Measurements from ENCODE around the gene KIAA0319L.
"Not testable (repeated sequence)": the region's sequence is repeated elsewhere in the genome, so short reads cannot be mapped to it uniquely, and the experiment has no call there.

DNA sequence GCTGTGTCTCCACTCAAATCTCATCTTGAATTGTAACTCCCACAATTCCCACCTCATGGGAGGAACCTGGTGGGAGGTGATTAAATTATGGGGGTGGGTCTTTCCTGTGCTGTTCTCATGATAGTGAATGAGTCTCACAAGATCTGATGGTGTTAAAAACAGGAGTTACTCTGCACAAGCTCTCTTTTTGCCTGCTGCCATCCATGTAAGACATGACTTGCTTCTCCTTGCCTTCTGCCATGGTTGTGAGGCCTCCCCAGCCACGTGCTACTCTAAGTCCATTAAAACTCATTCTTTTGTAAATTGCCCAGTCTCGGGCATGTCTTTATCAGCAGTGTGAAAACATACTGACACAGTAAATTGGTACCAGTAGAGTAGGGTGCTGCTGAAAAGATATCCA, 93.5 kb downstream of the KIAA0319L start:
- TF ChIP-seq, protein P1, sequence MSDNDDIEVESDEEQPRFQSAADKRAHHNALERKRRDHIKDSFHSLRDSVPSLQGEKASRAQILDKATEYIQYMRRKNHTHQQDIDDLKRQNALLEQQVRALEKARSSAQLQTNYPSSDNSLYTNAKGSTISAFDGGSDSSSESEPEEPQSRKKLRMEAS (IDR thresholded peaks at IDR 0.05): not testable (repeated sequence)
- TF ChIP-seq, protein P2, sequence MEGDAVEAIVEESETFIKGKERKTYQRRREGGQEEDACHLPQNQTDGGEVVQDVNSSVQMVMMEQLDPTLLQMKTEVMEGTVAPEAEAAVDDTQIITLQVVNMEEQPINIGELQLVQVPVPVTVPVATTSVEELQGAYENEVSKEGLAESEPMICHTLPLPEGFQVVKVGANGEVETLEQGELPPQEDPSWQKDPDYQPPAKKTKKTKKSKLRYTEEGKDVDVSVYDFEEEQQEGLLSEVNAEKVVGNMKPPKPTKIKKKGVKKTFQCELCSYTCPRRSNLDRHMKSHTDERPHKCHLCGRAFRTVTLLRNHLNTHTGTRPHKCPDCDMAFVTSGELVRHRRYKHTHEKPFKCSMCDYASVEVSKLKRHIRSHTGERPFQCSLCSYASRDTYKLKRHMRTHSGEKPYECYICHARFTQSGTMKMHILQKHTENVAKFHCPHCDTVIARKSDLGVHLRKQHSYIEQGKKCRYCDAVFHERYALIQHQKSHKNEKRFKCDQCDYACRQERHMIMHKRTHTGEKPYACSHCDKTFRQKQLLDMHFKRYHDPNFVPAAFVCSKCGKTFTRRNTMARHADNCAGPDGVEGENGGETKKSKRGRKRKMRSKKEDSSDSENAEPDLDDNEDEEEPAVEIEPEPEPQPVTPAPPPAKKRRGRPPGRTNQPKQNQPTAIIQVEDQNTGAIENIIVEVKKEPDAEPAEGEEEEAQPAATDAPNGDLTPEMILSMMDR (IDR thresholded peaks at IDR 0.05; ENCODE audit: low read depth, low read length, missing input control): not testable (repeated sequence)
- TF ChIP-seq ATF3 (IDR thresholded peaks at IDR 0.05); SP1 (IDR thresholded peaks at IDR 0.05); REST (IDR thresholded peaks at IDR 0.05); FOXA1 (IDR thresholded peaks at IDR 0.05); GABPA (IDR thresholded peaks at IDR 0.05 in 1 of 2, conservative IDR thresholded peaks at IDR 0.05 in 1 of 2): not testable (repeated sequence)

All from liver (tissue), 3 donors.